Measurements from ENCODE around the gene BMP8B.
"Not testable (repeated sequence)": the region's sequence is repeated elsewhere in the genome, so short reads cannot be mapped to it uniquely, and the experiment has no call there.

Gene BMP8B

GRCh38 chr1:39812913-39813312, 24.2 kb upstream of the BMP8B start:
- DNase-seq = no peak

GRCh38 chr1:39808784-39809517, 20.3 kb upstream of the BMP8B start:
- DNase-seq = no peak

- no peak for DNase-seq
Observed at GRCh38 chr1:39805385-39805784, 16.7 kb upstream of the BMP8B start.

GRCh38 chr1:39802496-39803260, 14.0 kb upstream of the BMP8B start:
- DNase-seq = no peak

- DNase-seq = no peak
Observed at GRCh38 chr1:39800471-39800835, 11.8 kb upstream of the BMP8B start.

- peak; percentile 13 for DNase-seq
Observed at GRCh38 chr1:39799770-39800470, 11.3 kb upstream of the BMP8B start.

- DNase-seq = not testable (repeated sequence)
Observed at GRCh38 chr1:39798859-39799769, 10.4 kb upstream of the BMP8B start.

- no peak for DNase-seq
Observed at GRCh38 chr1:39795651-39796050, 7.0 kb upstream of the BMP8B start.

GRCh38 chr1:39791838-39792237, 3.2 kb upstream of the BMP8B start:
- no peak for DNase-seq

GRCh38 chr1:39789571-39790110, 976 bp upstream of the BMP8B start:
- no peak for DNase-seq

- no peak for DNase-seq
Observed at GRCh38 chr1:39788426-39788757, 273 bp downstream of the BMP8B start.

GRCh38 chr1:39787964-39788363, 701 bp downstream of the BMP8B start:
- DNase-seq = not testable (repeated sequence)

- DNase-seq = no peak
Observed at GRCh38 chr1:39787468-39787867, 1.2 kb downstream of the BMP8B start.

- not testable (repeated sequence) for DNase-seq
Observed at GRCh38 chr1:39787108-39787375, 1.6 kb downstream of the BMP8B start.

- not testable (repeated sequence) for DNase-seq
Observed at GRCh38 chr1:39786303-39787107, 2.2 kb downstream of the BMP8B start.

GRCh38 chr1:39782685-39783084, 6.0 kb downstream of the BMP8B start:
- not testable (repeated sequence) for DNase-seq

- no peak for DNase-seq
Observed at GRCh38 chr1:39782103-39782502, 6.6 kb downstream of the BMP8B start.

- no peak for DNase-seq
Observed at GRCh38 chr1:39781349-39781715, 7.3 kb downstream of the BMP8B start.

- DNase-seq = no peak
Observed at GRCh38 chr1:39779821-39780220, 8.8 kb downstream of the BMP8B start.

GRCh38 chr1:39779137-39779536, 9.5 kb downstream of the BMP8B start:
- DNase-seq = no peak

GRCh38 chr1:39778463-39779099, 10.1 kb downstream of the BMP8B start:
- DNase-seq = not testable (repeated sequence)

Measured in amniotic stem cell (primary cell).